ENCODE measurements around the gene CPNE7. TPM values are rescaled to one million over a fixed set of nuclear protein-coding genes. Genes with fewer than 3 reads are reported as not detected.

The CPNE7 gene
- total and polyA plus RNA-seq, 2 experiments from 2014 or later = 8.7 to 24.8 TPM

DNA sequence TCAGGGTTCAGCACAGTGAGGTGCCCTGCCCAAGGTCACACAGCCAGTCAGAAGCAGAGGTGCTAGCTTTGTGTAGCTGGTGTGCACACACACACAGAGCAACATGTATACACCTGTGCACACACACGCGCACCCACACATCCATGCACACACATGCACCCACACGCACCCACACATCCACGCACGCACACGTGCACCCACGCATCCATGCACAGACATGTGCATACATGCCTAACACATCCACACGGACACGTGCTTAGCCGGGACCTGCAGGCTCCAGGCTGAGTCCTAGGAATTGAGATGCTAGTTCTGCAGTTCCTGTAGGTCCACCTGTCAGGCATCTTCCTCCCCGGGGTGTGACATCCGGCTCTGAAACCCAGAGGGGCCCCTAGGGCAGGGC lies 24.9 kb downstream of the CPNE7 start:
- peaks cover 11% of the 10 kb centered on the region for H3K4me1 ChIP-seq (ENCODE audit: insufficient read depth)
- H3K4me3 ChIP-seq = no peak overlapping the region
- DNase-seq (ENCODE audit: low spot score) = no peak
- no peak overlapping the region for H3K4me2 ChIP-seq
- TF ChIP-seq EZH2phosphoT487 (IDR thresholded peaks at IDR 0.05; ENCODE audit: low read depth, severe bottlenecking, unreplicated experiment) (no peak), CTCF (IDR thresholded peaks at IDR 0.05; ENCODE audit: poor library complexity) (no peak), EZH2 (IDR thresholded peaks at IDR 0.05; ENCODE audit: borderline replicate concordance) (no peak)
- H3K79me2 ChIP-seq = no peaks in the 10 kb centered on the region
- no peaks in the 10 kb centered on the region for H3K9me2 ChIP-seq (replicated peaks; ENCODE audit: insufficient read depth)
- no peak overlapping the region for H3K27ac ChIP-seq
- H3K9me3 ChIP-seq (ENCODE audit: low read depth) = no peaks in the 10 kb centered on the region
- 88% methylated on average over 12 of the region's 12 CpGs for WGBS (ENCODE audit: low lambda C conversion rate, missing lambda C conversion rate)
- no peaks in the 10 kb centered on the region for H3K36me3 ChIP-seq (replicated peaks; ENCODE audit: insufficient read depth, low read depth)
- no peak overlapping the region for H2AFZ ChIP-seq
- no peaks in the 10 kb centered on the region for H4K20me1 ChIP-seq (ENCODE audit: insufficient read depth, poor library complexity, severe bottlenecking)
- H3K27me3 ChIP-seq = no peaks in the 10 kb centered on the region

GRCh38 chr16:89600956-89601355 lies 25.4 kb downstream of the CPNE7 start:
- H3K36me3 ChIP-seq (replicated peaks; ENCODE audit: insufficient read depth, low read depth) = no peaks in the 10 kb centered on the region
- no peak overlapping the region for H2AFZ ChIP-seq
- H3K4me2 ChIP-seq = no peak overlapping the region
- no peaks in the 10 kb centered on the region for H4K20me1 ChIP-seq (ENCODE audit: insufficient read depth, poor library complexity, severe bottlenecking)
- no peaks in the 10 kb centered on the region for H3K9me2 ChIP-seq (replicated peaks; ENCODE audit: insufficient read depth)
- WGBS (ENCODE audit: low lambda C conversion rate, missing lambda C conversion rate) = 83% methylated on average over 8 of the region's 8 CpGs
- no peaks in the 10 kb centered on the region for H3K9me3 ChIP-seq (ENCODE audit: low read depth)
- H3K4me1 ChIP-seq (ENCODE audit: insufficient read depth) = peaks cover 11% of the 10 kb centered on the region
- TF ChIP-seq EZH2 (IDR thresholded peaks at IDR 0.05; ENCODE audit: borderline replicate concordance) = no peak
- no peak for TF ChIP-seq EZH2phosphoT487 (IDR thresholded peaks at IDR 0.05; ENCODE audit: low read depth, severe bottlenecking, unreplicated experiment)
- TF ChIP-seq CTCF (IDR thresholded peaks at IDR 0.05; ENCODE audit: poor library complexity) = no peak
- H3K4me3 ChIP-seq = no peak overlapping the region
- no peaks in the 10 kb centered on the region for H3K27me3 ChIP-seq
- no peaks in the 10 kb centered on the region for H3K79me2 ChIP-seq
- no peak overlapping the region for H3K27ac ChIP-seq
- DNase-seq (ENCODE audit: low spot score) = no peak

DNA sequence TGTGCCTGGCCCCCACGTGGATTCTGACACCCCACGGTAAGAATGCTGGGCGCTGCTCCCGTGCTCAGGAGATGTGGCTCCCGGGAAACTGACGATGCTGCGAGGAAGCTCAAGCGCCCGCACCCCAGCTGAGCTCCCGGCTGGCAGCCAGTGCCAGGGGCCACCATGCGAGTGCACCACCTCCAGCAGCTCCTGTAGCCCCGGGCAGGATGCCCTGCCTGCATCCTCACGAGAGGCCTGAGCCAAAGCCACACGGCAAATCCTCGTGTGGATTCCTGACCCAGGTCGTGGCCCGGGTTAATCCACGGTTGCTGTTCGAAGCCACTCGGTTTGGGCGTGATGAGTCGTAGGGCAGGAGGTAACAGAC lies 26.3 kb downstream of the CPNE7 start:
- H2AFZ ChIP-seq = no peak overlapping the region
- no peak overlapping the region for H3K4me3 ChIP-seq
- no peaks in the 10 kb centered on the region for H3K9me2 ChIP-seq (replicated peaks; ENCODE audit: insufficient read depth)
- peaks cover 11% of the 10 kb centered on the region for H3K4me1 ChIP-seq (ENCODE audit: insufficient read depth)
- H3K36me3 ChIP-seq (replicated peaks; ENCODE audit: insufficient read depth, low read depth) = no peaks in the 10 kb centered on the region
- H3K4me2 ChIP-seq = peak overlapping the region; percentile 67
- no peak overlapping the region for H3K27ac ChIP-seq
- DNase-seq (ENCODE audit: low spot score) = no peak
- no peaks in the 10 kb centered on the region for H3K27me3 ChIP-seq
- H3K9me3 ChIP-seq (ENCODE audit: low read depth) = no peaks in the 10 kb centered on the region
- H3K79me2 ChIP-seq = no peaks in the 10 kb centered on the region
- WGBS (ENCODE audit: low lambda C conversion rate, missing lambda C conversion rate) = 64% methylated on average over 22 of the region's 22 CpGs
- H4K20me1 ChIP-seq (ENCODE audit: insufficient read depth, poor library complexity, severe bottlenecking) = no peaks in the 10 kb centered on the region
- TF ChIP-seq CTCF (IDR thresholded peaks at IDR 0.05; ENCODE audit: poor library complexity) (no peak), EZH2 (IDR thresholded peaks at IDR 0.05; ENCODE audit: borderline replicate concordance) (no peak), EZH2phosphoT487 (IDR thresholded peaks at IDR 0.05; ENCODE audit: low read depth, severe bottlenecking, unreplicated experiment) (no peak)
